ENCODE results near the gene DDX43.

DDX43 gene

GRCh38 chr6:73353636-73354593, 40.7 kb upstream of the DDX43 start, which contains the start of gene DPPA5:
Gene DPPA5, minus strand, starts transcription at chr6:73354276. Its CDS starts 51 bp downstream, at chr6:73354225.
- TF ChIP-seq GLIS3 (CRISPR knock-in tag; IDR thresholded peaks at IDR 0.05) (no peak), TCF4 (CRISPR knock-in tag; IDR thresholded peaks at IDR 0.05; ENCODE audit: borderline replicate concordance) (no peak)
- no peak for ATAC-seq

DNA sequence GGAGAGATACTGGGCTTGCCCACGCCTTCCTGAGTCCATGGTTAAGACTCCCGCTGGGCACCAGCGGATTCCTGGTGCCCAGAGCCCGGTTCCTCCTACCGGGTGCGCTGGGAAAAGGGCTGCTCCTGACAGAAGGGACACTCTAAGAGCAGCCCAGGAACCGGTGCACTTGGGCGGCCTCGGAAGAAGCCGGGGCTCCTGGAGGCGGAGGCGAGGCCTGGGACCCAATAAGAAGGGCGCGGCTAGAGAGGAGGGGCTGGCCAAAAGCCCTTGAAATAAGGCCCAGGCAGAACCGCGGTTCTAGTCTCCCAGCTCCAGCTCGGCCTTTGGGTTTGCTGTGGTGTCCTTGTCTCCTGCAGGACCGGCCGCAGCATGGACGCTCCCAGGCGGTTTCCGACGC, 32.3 kb upstream of the DDX43 start, which contains the start of gene KHDC3L:
Gene KHDC3L (plus strand): TSS at position 301 of the 400 bp plus-strand sequence. CDS start 72 bp downstream, at position 373.
- no peak for TF ChIP-seq CSDC2 (CRISPR knock-in tag; IDR thresholded peaks at IDR 0.05)
- no peak for TF ChIP-seq ESRRG (CRISPR knock-in tag; IDR thresholded peaks at IDR 0.05)
- no peak for TF ChIP-seq ZNF565 (CRISPR knock-in tag; conservative IDR thresholded peaks at IDR 0.05; ENCODE audit: low read depth)
- TF ChIP-seq POU6F1 (CRISPR knock-in tag; IDR thresholded peaks at IDR 0.05; ENCODE audit: borderline replicate concordance, low read depth), result no peak
- TF ChIP-seq ISL1 (CRISPR knock-in tag; IDR thresholded peaks at IDR 0.05), result no peak
- ATAC-seq, result no peak

DNA sequence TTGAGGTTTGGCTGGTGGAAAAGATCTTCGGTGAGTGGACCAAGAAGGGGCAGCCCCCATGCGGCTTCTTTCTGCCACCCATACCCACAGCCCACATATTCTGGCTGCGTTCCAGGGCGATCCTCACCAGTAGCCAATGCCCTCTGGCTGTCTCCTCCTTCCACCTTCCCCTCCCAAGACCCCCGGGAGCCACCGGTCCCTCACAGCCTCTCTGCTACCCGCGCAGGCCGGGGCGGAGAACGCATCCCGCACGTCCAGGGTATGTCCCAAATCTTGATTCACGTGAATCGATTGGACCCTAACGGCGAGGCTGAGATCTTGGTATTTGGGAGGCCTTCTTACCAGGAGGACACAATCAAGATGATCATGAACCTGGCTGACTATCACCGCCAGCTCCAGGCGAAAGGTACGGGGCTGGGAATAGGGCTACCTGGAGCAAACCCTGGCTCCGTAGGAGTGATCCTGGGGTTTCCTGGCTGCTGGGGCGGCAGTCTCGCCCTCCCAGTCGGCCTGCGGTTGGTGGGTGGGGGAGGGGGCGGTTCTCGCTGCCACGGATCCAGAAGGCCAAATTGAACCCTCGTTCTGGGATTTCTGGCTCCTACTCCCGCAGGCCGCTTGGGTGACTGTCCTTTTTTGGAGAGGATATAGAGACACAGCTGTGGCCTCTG, 31.6 kb upstream of the DDX43 start:
- no peak for ATAC-seq
- TF ChIP-seq ISL1 (CRISPR knock-in tag; IDR thresholded peaks at IDR 0.05) (no peak), ZC3H10 (CRISPR knock-in tag; IDR thresholded peaks at IDR 0.05) (no peak), TOX (CRISPR knock-in tag; IDR thresholded peaks at IDR 0.05; ENCODE audit: borderline replicate concordance) (no peak)

- ATAC-seq, result no peak
- TF ChIP-seq GLIS3 (CRISPR knock-in tag; IDR thresholded peaks at IDR 0.05), result no peak
- no peak for TF ChIP-seq ISL1 (CRISPR knock-in tag; IDR thresholded peaks at IDR 0.05)
- TF ChIP-seq ZFP30 (CRISPR knock-in tag; IDR thresholded peaks at IDR 0.05), result no peak
- no peak for TF ChIP-seq ZNF70 (CRISPR knock-in tag; IDR thresholded peaks at IDR 0.05)
- no peak for TF ChIP-seq PATZ1 (CRISPR knock-in tag; IDR thresholded peaks at IDR 0.05; ENCODE audit: borderline replicate concordance)
- TF ChIP-seq ZNF565 (CRISPR knock-in tag; conservative IDR thresholded peaks at IDR 0.05; ENCODE audit: low read depth), result no peak
- no peak for TF ChIP-seq POU6F1 (CRISPR knock-in tag; IDR thresholded peaks at IDR 0.05; ENCODE audit: borderline replicate concordance, low read depth)
- no peak for TF ChIP-seq ZFP3 (CRISPR knock-in tag; IDR thresholded peaks at IDR 0.05)
- TF ChIP-seq CSDC2 (CRISPR knock-in tag; IDR thresholded peaks at IDR 0.05), result no peak
- no peak for TF ChIP-seq ARNTL (CRISPR knock-in tag; IDR thresholded peaks at IDR 0.05; ENCODE audit: borderline replicate concordance, low read depth)
- no peak for TF ChIP-seq CSRNP3 (CRISPR knock-in tag; IDR thresholded peaks at IDR 0.05)
- no peak for TF ChIP-seq BACH2 (CRISPR knock-in tag; IDR thresholded peaks at IDR 0.05; ENCODE audit: borderline replicate concordance)
- TF ChIP-seq, protein P1, sequence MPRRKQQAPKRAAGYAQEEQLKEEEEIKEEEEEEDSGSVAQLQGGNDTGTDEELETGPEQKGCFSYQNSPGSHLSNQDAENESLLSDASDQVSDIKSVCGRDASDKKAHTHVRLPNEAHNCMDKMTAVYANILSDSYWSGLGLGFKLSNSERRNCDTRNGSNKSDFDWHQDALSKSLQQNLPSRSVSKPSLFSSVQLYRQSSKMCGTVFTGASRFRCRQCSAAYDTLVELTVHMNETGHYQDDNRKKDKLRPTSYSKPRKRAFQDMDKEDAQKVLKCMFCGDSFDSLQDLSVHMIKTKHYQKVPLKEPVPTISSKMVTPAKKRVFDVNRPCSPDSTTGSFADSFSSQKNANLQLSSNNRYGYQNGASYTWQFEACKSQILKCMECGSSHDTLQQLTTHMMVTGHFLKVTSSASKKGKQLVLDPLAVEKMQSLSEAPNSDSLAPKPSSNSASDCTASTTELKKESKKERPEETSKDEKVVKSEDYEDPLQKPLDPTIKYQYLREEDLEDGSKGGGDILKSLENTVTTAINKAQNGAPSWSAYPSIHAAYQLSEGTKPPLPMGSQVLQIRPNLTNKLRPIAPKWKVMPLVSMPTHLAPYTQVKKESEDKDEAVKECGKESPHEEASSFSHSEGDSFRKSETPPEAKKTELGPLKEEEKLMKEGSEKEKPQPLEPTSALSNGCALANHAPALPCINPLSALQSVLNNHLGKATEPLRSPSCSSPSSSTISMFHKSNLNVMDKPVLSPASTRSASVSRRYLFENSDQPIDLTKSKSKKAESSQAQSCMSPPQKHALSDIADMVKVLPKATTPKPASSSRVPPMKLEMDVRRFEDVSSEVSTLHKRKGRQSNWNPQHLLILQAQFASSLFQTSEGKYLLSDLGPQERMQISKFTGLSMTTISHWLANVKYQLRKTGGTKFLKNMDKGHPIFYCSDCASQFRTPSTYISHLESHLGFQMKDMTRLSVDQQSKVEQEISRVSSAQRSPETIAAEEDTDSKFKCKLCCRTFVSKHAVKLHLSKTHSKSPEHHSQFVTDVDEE (CRISPR knock-in tag; IDR thresholded peaks at IDR 0.05), result no peak
- TF ChIP-seq PPARA (CRISPR knock-in tag; IDR thresholded peaks at IDR 0.05; ENCODE audit: borderline replicate concordance), result no peak
- no peak for TF ChIP-seq ZC3H10 (CRISPR knock-in tag; IDR thresholded peaks at IDR 0.05)
- TF ChIP-seq CREB5 (CRISPR knock-in tag; IDR thresholded peaks at IDR 0.05; ENCODE audit: low read depth), result no peak
Observed at GRCh38 chr6:73363537-73363875, 31.1 kb upstream of the DDX43 start.
